ENCODE measurements around the gene NPTN. TPM values are rescaled to one million over a fixed set of nuclear protein-coding genes. Genes with fewer than 3 reads are reported as not detected.

NPTN gene
- total RNA-seq (45.3 TPM), polyA plus RNA-seq (10 to 100 TPM; 35.4 to 37.6 (median 37.2) TPM)

DNA sequence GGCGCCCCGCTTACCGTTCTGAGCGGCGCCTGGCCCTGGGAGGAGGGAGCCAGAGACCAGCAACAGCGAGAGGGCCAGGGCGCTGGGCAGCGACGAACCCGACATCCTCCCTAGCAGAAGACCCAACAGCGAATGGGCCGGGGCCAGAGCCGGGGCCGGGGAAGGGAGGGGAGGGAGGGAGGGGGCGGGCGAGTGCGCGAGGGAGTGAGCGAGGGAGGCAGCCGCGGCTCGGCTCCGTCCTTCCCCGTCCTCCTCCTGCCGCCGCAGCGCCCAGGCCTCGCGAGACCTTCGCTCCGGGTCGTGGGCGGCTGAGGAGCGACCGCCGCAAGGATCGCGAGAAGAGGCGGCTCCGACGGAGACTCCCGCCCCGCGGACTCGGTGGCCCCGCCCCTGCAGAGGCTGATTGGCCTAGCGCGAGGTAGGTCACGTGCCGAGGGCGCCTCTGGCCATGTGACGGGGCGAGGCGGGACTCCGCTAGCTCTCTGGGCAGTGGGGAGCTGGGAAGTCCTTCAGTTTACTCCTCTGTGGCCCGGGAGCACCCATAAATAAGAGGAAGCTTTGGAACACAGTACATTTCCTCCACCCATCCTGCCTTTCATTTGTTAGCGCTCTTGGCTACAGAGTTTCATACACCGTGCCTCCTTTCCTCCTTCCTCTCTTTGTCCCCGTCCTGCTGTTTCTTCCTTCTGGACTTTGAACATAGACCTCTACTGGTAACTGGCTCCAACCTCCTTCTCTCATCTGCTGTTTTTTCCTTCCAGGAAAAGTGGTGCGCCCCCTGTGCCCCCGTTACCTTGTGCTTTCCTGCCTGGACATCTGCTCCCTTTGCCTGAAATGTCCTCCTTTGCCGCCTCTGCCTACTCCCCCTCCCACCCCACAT, at the start of gene NPTN:
NPTN (minus strand) TSS at position 279 of the 880 bp plus-strand sequence; CDS start at position 105, 174 bp downstream.
- Mint-ChIP-seq H3K36me3 (no peaks in the 10 kb centered on the region), H3K27me3 (peaks cover 14% of the 10 kb centered on the region), H3K27ac (peak within 1 kb of the TSS; percentile 78 to 95 (median 90)), H3K4me1 (peaks cover 30 to 55% (median 45%) of the 10 kb centered on the region in 4 donors), H3K4me3 (peak within 1 kb of the TSS; percentile 81 to 95 (median 90)), H3K9me3 (peaks cover 0 to 3% (median 0%) of the 10 kb centered on the region in 7 donors)
- Histone ChIP-seq H3K36me3 (ENCODE audit: control insufficient read depth, insufficient read depth, low read length) (no peaks in the 10 kb centered on the region), H3K4me1 (ENCODE audit: control insufficient read depth, insufficient read depth, low read length, poor library complexity, severe bottlenecking) (peaks cover 43% of the 10 kb centered on the region), H3K27me3 (ENCODE audit: control insufficient read depth, insufficient read depth, low read length) (peaks cover 6% of the 10 kb centered on the region), H3K4me3 (ENCODE audit: low read depth, low read length) (peak within 1 kb of the TSS; percentile 90), H3K9me3 (ENCODE audit: control insufficient read depth in 2 of 2, low read length in 2 of 2) (no peaks in the 10 kb centered on the region), H3K27ac (ENCODE audit: insufficient read depth, low read length, poor library complexity, severe bottlenecking) (peak within 1 kb of the TSS; percentile 75)
- ATAC-seq (ENCODE audit: low read depth in 2 of 2) (peak; percentile 92 to 93), DNase-seq (peak; percentile 97 to 98 (median 98))

DNA sequence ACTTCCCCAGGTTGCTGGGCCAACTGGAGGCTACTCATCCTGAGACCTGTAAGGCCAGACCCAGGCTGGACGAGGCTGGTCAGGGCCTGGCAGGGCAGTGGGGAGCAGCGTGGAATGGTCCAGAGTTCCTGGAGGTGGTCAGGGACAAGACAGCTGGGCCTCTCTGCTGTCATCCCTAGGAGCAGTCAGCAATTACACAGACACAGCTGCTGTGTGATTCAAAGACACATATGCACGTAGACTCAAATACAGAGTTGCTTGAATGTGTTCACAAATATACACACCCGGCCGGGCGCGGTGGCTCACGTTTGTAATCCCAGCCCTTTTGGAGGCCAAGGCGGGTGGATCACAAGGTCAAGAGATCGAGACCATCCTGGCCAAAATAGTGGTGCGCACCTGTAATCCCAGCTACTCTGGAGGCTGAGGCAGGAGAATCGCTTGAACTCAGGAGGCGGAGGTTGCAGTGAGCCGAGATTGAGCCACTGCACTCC, 49.5 kb upstream of the NPTN start:
- no peak for ATAC-seq (ENCODE audit: low read depth in 2 of 2)
- no peak overlapping the region for H3K4me3 Mint-ChIP-seq

DNA sequence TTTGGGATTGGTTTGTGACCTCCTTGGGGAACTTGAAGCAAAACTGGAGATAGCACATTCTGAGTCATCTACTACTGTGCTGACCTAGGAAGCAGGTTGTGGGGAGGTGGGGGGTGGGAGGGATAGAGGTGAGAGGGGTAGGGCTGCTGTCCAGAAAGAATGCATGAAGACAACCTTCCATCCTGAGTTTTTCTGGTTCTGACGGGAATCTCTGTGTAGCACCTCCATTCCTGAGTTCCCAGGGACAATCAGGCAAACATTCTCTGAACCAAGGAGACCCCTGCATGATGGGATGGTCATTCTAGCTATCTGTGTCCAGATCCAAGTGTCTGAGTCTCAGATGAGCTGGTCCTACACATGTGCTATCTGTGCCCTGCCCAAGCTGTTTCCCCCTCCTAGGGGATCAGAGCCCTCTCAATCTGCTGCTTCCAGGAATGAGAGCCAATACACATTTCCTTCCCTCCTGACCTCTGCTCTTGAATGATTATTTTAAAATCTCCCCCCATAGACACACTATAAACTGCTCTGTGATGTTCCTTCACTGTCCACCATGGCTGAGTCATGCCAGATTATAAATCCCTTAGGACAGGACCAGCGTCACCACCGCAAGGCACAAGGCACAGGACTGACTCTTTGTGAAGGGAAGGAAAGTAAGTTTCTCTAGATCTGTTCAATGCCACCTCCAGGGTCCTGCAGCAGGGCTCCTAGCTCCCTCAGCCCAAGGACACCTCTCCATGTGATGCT, 48.8 kb upstream of the NPTN start:
- DNase-seq (no peak), ATAC-seq (ENCODE audit: low read depth in 2 of 2) (no peak)
- Histone ChIP-seq H3K36me3 (ENCODE audit: control insufficient read depth, insufficient read depth, low read length) (no peaks in the 10 kb centered on the region), H3K9me3 (ENCODE audit: control insufficient read depth in 2 of 2, low read length in 2 of 2) (no peaks in the 10 kb centered on the region), H3K27me3 (ENCODE audit: control insufficient read depth, insufficient read depth, low read length) (peaks cover 15% of the 10 kb centered on the region), H3K4me3 (ENCODE audit: low read depth, low read length) (no peak overlapping the region), H3K4me1 (ENCODE audit: control insufficient read depth, insufficient read depth, low read length, poor library complexity, severe bottlenecking) (peaks cover 15% of the 10 kb centered on the region), H3K27ac (ENCODE audit: insufficient read depth, low read length, poor library complexity, severe bottlenecking) (no peak overlapping the region)
- peaks cover 0 to 2% (median 0%) of the 10 kb centered on the region in 7 donors for H3K9me3 Mint-ChIP-seq
- no peak overlapping the region for H3K27ac Mint-ChIP-seq
- peaks cover 52% of the 10 kb centered on the region for H3K27me3 Mint-ChIP-seq
- no peaks in the 10 kb centered on the region for H3K36me3 Mint-ChIP-seq
- peaks cover 0 to 14% (median 3%) of the 10 kb centered on the region in 4 donors for H3K4me1 Mint-ChIP-seq
- H3K4me3 Mint-ChIP-seq, result no peak overlapping the region

More for the DNA sequence above, 49.5 kb upstream of the NPTN start:
- H3K36me3 ChIP-seq (ENCODE audit: control insufficient read depth, insufficient read depth, low read length), result no peaks in the 10 kb centered on the region
- DNase-seq, result no peak
- peaks cover 0 to 14% (median 3%) of the 10 kb centered on the region in 4 donors for H3K4me1 Mint-ChIP-seq
- no peaks in the 10 kb centered on the region for H3K36me3 Mint-ChIP-seq
- H3K4me1 ChIP-seq (ENCODE audit: control insufficient read depth, insufficient read depth, low read length, poor library complexity, severe bottlenecking), result peaks cover 15% of the 10 kb centered on the region
- H3K27me3 ChIP-seq (ENCODE audit: control insufficient read depth, insufficient read depth, low read length), result peaks cover 15% of the 10 kb centered on the region
- no peaks in the 10 kb centered on the region for H3K9me3 ChIP-seq (ENCODE audit: control insufficient read depth in 2 of 2, low read length in 2 of 2)
- H3K4me3 ChIP-seq (ENCODE audit: low read depth, low read length), result no peak overlapping the region
- no peak overlapping the region for H3K27ac ChIP-seq (ENCODE audit: insufficient read depth, low read length, poor library complexity, severe bottlenecking)
- H3K27me3 Mint-ChIP-seq, result peaks cover 52% of the 10 kb centered on the region
- peaks cover 0 to 4% (median 0%) of the 10 kb centered on the region in 7 donors for H3K9me3 Mint-ChIP-seq
- no peak overlapping the region for H3K27ac Mint-ChIP-seq

DNA sequence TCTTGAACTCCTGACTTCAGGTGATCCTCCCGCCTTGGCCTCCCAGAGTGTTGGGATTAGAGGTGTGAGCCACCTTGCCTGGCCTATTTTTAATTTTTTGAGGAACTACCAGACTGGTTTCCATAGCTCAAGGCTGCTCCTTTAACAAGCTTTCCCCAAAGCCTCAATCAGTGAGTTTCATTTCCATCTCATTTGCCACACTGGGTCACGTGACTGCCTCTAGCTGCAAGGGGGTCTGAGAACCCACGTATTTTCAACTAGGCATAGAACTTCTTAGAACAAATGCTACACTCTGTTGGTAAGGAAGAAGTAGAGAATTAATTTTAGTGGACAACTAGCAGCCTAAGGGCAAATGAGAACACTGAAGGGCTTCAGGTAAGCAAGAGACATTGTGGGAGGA, 47.9 kb upstream of the NPTN start:
- peaks cover 9% of the 10 kb centered on the region for H3K27me3 ChIP-seq (ENCODE audit: control insufficient read depth, insufficient read depth, low read length)
- peaks cover 0 to 2% (median 0%) of the 10 kb centered on the region in 7 donors for H3K9me3 Mint-ChIP-seq

DNA sequence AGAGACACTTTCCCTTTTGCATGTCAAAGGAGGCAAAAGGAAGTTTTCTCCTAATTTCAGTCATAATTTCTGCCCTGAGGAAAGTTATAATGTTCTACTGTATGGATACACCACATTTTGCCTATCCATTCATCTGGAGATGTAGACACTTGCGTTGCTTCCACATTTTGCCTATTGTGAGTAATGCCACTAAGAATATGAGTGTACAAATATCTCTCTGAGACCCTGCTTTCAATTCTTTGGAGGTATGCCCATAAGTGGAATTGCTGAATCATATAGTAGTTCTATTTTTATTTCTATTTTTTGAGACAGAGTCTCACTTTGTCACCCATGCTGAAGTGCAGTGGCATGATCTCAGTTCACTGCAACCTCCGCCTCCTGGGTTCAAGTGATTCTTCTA, 47.4 kb upstream of the NPTN start:
- peaks cover 0 to 14% (median 3%) of the 10 kb centered on the region in 4 donors for H3K4me1 Mint-ChIP-seq
- H3K27ac Mint-ChIP-seq, result no peak overlapping the region
- DNase-seq (no peak), ATAC-seq (ENCODE audit: low read depth in 2 of 2) (no peak)
- Histone ChIP-seq H3K36me3 (ENCODE audit: control insufficient read depth, insufficient read depth, low read length) (no peaks in the 10 kb centered on the region), H3K4me1 (ENCODE audit: control insufficient read depth, insufficient read depth, low read length, poor library complexity, severe bottlenecking) (peaks cover 15% of the 10 kb centered on the region), H3K9me3 (ENCODE audit: control insufficient read depth in 2 of 2, low read length in 2 of 2) (no peaks in the 10 kb centered on the region), H3K27me3 (ENCODE audit: control insufficient read depth, insufficient read depth, low read length) (peaks cover 6% of the 10 kb centered on the region), H3K27ac (ENCODE audit: insufficient read depth, low read length, poor library complexity, severe bottlenecking) (no peak overlapping the region), H3K4me3 (ENCODE audit: low read depth, low read length) (no peak overlapping the region)
- H3K4me3 Mint-ChIP-seq, result no peak overlapping the region
- peaks cover 0 to 2% (median 0%) of the 10 kb centered on the region in 7 donors for H3K9me3 Mint-ChIP-seq
- H3K36me3 Mint-ChIP-seq, result no peaks in the 10 kb centered on the region
- peaks cover 40% of the 10 kb centered on the region for H3K27me3 Mint-ChIP-seq

More for the DNA sequence above, 47.9 kb upstream of the NPTN start:
- Mint-ChIP-seq H3K27me3 (peaks cover 45% of the 10 kb centered on the region), H3K36me3 (no peaks in the 10 kb centered on the region), H3K4me1 (peaks cover 0 to 14% (median 3%) of the 10 kb centered on the region in 4 donors), H3K4me3 (no peak overlapping the region), H3K27ac (no peak overlapping the region)
- H3K4me3 ChIP-seq (ENCODE audit: low read depth, low read length), result no peak overlapping the region
- no peaks in the 10 kb centered on the region for H3K36me3 ChIP-seq (ENCODE audit: control insufficient read depth, insufficient read depth, low read length)
- peaks cover 15% of the 10 kb centered on the region for H3K4me1 ChIP-seq (ENCODE audit: control insufficient read depth, insufficient read depth, low read length, poor library complexity, severe bottlenecking)
- no peaks in the 10 kb centered on the region for H3K9me3 ChIP-seq (ENCODE audit: control insufficient read depth in 2 of 2, low read length in 2 of 2)
- no peak for ATAC-seq (ENCODE audit: low read depth in 2 of 2)
- no peak overlapping the region for H3K27ac ChIP-seq (ENCODE audit: insufficient read depth, low read length, poor library complexity, severe bottlenecking)
- DNase-seq, result no peak

DNA sequence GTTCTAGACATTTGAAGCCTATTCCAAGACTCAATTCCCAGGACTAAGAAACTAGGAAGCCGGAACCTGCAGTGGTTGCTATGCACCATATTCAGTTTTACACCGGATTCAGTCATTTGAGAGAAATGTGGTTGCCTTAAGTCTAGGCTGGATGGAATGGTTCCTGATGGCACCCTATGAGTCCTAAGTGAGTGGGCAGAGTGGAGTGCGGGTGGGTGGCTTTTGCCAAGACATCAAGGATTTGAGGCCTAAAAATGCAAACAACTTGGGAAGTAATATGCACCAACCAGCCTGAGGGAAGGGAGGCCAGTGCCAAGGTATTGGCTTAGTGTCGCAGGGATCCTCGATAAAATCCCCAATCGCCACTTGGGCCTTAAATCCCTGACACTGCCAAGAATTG, 46.8 kb upstream of the NPTN start:
- peaks cover 0 to 12% (median 3%) of the 10 kb centered on the region in 4 donors for H3K4me1 Mint-ChIP-seq
- no peaks in the 10 kb centered on the region for H3K36me3 Mint-ChIP-seq
- H3K4me1 ChIP-seq (ENCODE audit: control insufficient read depth, insufficient read depth, low read length, poor library complexity, severe bottlenecking), result peaks cover 12% of the 10 kb centered on the region
- H3K4me3 ChIP-seq (ENCODE audit: low read depth, low read length), result no peak overlapping the region
- peaks cover 4% of the 10 kb centered on the region for H3K27me3 ChIP-seq (ENCODE audit: control insufficient read depth, insufficient read depth, low read length)
- no peak overlapping the region for H3K27ac ChIP-seq (ENCODE audit: insufficient read depth, low read length, poor library complexity, severe bottlenecking)
- H3K9me3 ChIP-seq (ENCODE audit: control insufficient read depth in 2 of 2, low read length in 2 of 2), result no peaks in the 10 kb centered on the region
- DNase-seq, result no peak
- H3K4me3 Mint-ChIP-seq, result no peak overlapping the region
- no peaks in the 10 kb centered on the region for H3K9me3 Mint-ChIP-seq
- peaks cover 34% of the 10 kb centered on the region for H3K27me3 Mint-ChIP-seq
- H3K36me3 ChIP-seq (ENCODE audit: control insufficient read depth, insufficient read depth, low read length), result no peaks in the 10 kb centered on the region
- no peak overlapping the region for H3K27ac Mint-ChIP-seq
- no peak for ATAC-seq (ENCODE audit: low read depth in 2 of 2)

DNA sequence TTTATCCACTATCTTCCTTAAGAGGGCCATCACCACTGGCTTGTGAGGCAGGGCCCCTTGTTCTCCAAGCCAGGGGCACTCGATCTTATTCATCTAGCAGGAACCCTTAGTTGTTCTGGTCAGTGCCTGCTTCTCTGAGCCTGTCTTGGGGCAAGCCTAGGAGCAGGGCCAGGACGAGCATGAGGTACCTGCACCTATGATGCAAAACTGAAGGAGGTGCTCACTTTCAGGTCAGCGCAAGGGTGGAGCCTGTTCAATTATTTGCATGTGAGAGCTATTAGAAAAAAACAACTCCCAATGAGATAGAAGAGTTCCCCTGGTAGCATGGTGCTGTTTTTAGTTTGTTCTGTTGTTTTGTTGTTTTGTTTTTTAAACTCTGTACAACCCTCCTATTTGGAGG, 46.0 kb upstream of the NPTN start:
- Histone ChIP-seq H3K4me1 (ENCODE audit: control insufficient read depth, insufficient read depth, low read length, poor library complexity, severe bottlenecking) (peaks cover 5% of the 10 kb centered on the region), H3K9me3 (ENCODE audit: control insufficient read depth in 2 of 2, low read length in 2 of 2) (no peaks in the 10 kb centered on the region), H3K36me3 (ENCODE audit: control insufficient read depth, insufficient read depth, low read length) (no peaks in the 10 kb centered on the region), H3K27me3 (ENCODE audit: control insufficient read depth, insufficient read depth, low read length) (peaks cover 4% of the 10 kb centered on the region), H3K4me3 (ENCODE audit: low read depth, low read length) (no peak overlapping the region), H3K27ac (ENCODE audit: insufficient read depth, low read length, poor library complexity, severe bottlenecking) (no peak overlapping the region)
- Mint-ChIP-seq H3K36me3 (no peaks in the 10 kb centered on the region), H3K4me3 (no peak overlapping the region), H3K9me3 (no peaks in the 10 kb centered on the region), H3K4me1 (peaks cover 0 to 9% (median 3%) of the 10 kb centered on the region in 4 donors), H3K27ac (no peak overlapping the region), H3K27me3 (peaks cover 33% of the 10 kb centered on the region)
- DNase-seq (no peak), ATAC-seq (ENCODE audit: low read depth in 2 of 2) (no peak)
